ENCODE data around the gene RWDD3.

RWDD3 gene

GRCh38 chr1:95233737-95234500, at the start of gene RWDD3:
Gene RWDD3, plus strand, starts transcription at chr1:95234210. Its CDS starts 21 bp downstream, at chr1:95234231.
- Histone ChIP-seq H3K9me3 (ENCODE audit: control insufficient read depth, insufficient read depth, low read length) (no peaks in the 10 kb centered on the region), H3K9ac (ENCODE audit: low read depth, low read length) (peak within 1 kb of the TSS; percentile 94), H3K4me1 (ENCODE audit: insufficient read depth, low read length) (no peaks in the 10 kb centered on the region), H3K36me3 (ENCODE audit: insufficient read depth, low read length) (no peaks in the 10 kb centered on the region)

DNA sequence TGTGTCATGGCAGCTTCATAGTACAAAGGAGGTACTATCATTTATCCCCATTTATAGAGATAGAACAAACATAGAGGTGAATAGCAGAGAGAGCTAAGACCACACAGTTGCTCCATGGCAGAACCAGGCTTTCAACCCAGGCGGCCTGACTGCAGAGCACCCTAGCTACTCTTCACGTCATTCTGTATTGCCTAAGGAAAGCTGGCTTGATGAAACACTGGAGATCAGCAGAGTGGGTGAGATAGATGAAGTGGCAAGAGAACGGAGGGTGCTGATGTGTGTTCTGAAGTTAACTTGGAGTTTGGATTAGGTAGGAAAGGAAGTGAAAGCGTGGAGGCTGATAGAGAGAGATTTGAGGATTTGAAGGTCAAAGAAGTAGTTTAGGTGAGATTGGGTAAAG, 47.9 kb upstream of the RWDD3 start:
- no peaks in the 10 kb centered on the region for H3K9me3 ChIP-seq (ENCODE audit: control insufficient read depth, insufficient read depth, low read length)
- H3K9ac ChIP-seq (ENCODE audit: low read depth, low read length): no peak overlapping the region
- no peaks in the 10 kb centered on the region for H3K36me3 ChIP-seq (ENCODE audit: insufficient read depth, low read length)
- no peaks in the 10 kb centered on the region for H3K4me1 ChIP-seq (ENCODE audit: insufficient read depth, low read length)

- no peaks in the 10 kb centered on the region for H3K9me3 ChIP-seq (ENCODE audit: control insufficient read depth, insufficient read depth, low read length)
- no peak overlapping the region for H3K9ac ChIP-seq (ENCODE audit: low read depth, low read length)
- peaks cover 10% of the 10 kb centered on the region for H3K4me1 ChIP-seq (ENCODE audit: insufficient read depth, low read length)
- H3K36me3 ChIP-seq (ENCODE audit: insufficient read depth, low read length): no peaks in the 10 kb centered on the region
Observed at GRCh38 chr1:95193591-95193990, 40.4 kb upstream of the RWDD3 start.

DNA sequence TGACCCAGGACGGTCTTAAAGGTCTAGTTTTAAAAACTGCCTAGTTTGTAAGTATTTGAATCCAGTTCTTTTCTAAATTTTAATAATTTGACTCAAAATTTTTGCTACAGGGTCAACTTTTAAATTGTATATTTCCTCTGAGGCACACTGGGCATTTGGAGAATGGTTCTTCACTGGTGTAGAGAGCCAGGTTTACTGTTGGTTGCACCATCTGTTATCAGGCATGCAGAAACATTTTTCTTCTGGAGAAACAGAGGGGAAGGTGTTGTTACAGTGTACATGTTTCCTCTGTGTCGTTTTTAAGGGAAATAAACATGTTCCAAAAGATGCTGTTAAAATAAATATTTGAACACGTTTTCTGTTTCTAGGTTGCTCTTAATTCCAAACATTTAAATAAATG, 39.0 kb upstream of the RWDD3 start:
- H3K36me3 ChIP-seq (ENCODE audit: insufficient read depth, low read length): no peaks in the 10 kb centered on the region
- H3K9ac ChIP-seq (ENCODE audit: low read depth, low read length): no peak overlapping the region
- no peaks in the 10 kb centered on the region for H3K9me3 ChIP-seq (ENCODE audit: control insufficient read depth, insufficient read depth, low read length)
- H3K4me1 ChIP-seq (ENCODE audit: insufficient read depth, low read length): peaks cover 10% of the 10 kb centered on the region

- Histone ChIP-seq H3K9me3 (ENCODE audit: control insufficient read depth, insufficient read depth, low read length) (no peaks in the 10 kb centered on the region), H3K36me3 (ENCODE audit: insufficient read depth, low read length) (no peaks in the 10 kb centered on the region), H3K9ac (ENCODE audit: low read depth, low read length) (no peak overlapping the region), H3K4me1 (ENCODE audit: insufficient read depth, low read length) (peaks cover 10% of the 10 kb centered on the region)
Observed at GRCh38 chr1:95196017-95196416, 38.0 kb upstream of the RWDD3 start.

DNA sequence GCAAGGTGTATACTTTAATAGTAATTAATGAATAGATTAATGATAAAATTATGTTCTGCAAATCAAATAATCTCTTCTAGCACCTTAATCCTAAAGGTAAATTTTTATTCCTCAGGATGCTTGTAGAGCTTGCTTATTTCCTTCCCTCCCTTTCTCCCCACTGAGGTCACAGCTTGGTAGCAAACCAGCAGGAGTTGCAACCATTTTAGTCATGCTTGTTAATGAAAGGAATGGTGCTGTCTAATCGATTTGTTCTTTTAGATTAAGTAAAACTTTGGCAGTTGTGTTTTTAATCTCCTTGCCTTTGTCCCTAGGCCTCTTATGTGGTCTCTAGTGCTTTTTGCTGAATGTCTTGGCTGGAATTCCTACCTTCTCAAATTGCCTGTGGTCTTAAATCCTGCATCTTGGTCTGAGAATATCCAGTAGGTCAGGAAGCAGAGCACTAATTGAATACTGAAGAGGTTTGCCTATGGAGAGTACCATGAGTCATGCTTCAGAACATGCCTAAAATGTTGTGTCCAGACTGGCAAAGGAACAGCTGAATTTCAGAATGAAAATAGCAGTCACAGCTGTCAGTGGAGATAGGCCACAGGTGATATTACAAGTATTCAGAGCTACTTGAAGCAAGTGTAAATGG, 36.3 kb upstream of the RWDD3 start:
- Histone ChIP-seq H3K36me3 (ENCODE audit: insufficient read depth, low read length) (no peaks in the 10 kb centered on the region), H3K9me3 (ENCODE audit: control insufficient read depth, insufficient read depth, low read length) (no peaks in the 10 kb centered on the region), H3K4me1 (ENCODE audit: insufficient read depth, low read length) (peaks cover 10% of the 10 kb centered on the region), H3K9ac (ENCODE audit: low read depth, low read length) (no peak overlapping the region)

DNA sequence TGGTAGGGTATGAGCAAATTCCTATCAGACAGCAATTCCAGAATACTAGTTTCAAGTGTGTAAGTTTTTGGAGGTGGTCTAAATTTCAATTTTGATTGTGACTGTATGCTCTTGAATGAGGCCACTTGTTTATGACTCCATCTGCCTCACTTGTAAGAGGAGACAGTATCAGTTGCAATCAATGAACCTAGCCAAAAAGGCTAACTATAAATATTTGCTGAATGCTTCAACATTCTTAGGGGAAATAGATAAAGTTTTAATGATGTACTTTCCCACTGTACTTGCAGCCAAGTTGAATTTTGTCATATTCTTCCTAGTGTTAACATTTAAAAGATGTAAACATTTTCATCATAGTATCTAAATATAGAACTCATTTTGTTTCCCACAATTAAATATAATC, 32.1 kb upstream of the RWDD3 start:
- H3K36me3 ChIP-seq (ENCODE audit: insufficient read depth, low read length): no peaks in the 10 kb centered on the region
- H3K9ac ChIP-seq (ENCODE audit: low read depth, low read length): no peak overlapping the region
- no peaks in the 10 kb centered on the region for H3K9me3 ChIP-seq (ENCODE audit: control insufficient read depth, insufficient read depth, low read length)
- peaks cover 10% of the 10 kb centered on the region for H3K4me1 ChIP-seq (ENCODE audit: insufficient read depth, low read length)

GRCh38 chr1:95203908-95204437, 30.0 kb upstream of the RWDD3 start:
- no peaks in the 10 kb centered on the region for H3K4me1 ChIP-seq (ENCODE audit: insufficient read depth, low read length)
- H3K36me3 ChIP-seq (ENCODE audit: insufficient read depth, low read length): no peaks in the 10 kb centered on the region
- H3K9ac ChIP-seq (ENCODE audit: low read depth, low read length): no peak overlapping the region
- H3K9me3 ChIP-seq (ENCODE audit: control insufficient read depth, insufficient read depth, low read length): no peaks in the 10 kb centered on the region

GRCh38 chr1:95206514-95206913, 27.5 kb upstream of the RWDD3 start:
- Histone ChIP-seq H3K9me3 (ENCODE audit: control insufficient read depth, insufficient read depth, low read length) (no peaks in the 10 kb centered on the region), H3K9ac (ENCODE audit: low read depth, low read length) (no peak overlapping the region), H3K36me3 (ENCODE audit: insufficient read depth, low read length) (no peaks in the 10 kb centered on the region), H3K4me1 (ENCODE audit: insufficient read depth, low read length) (no peaks in the 10 kb centered on the region)

DNA sequence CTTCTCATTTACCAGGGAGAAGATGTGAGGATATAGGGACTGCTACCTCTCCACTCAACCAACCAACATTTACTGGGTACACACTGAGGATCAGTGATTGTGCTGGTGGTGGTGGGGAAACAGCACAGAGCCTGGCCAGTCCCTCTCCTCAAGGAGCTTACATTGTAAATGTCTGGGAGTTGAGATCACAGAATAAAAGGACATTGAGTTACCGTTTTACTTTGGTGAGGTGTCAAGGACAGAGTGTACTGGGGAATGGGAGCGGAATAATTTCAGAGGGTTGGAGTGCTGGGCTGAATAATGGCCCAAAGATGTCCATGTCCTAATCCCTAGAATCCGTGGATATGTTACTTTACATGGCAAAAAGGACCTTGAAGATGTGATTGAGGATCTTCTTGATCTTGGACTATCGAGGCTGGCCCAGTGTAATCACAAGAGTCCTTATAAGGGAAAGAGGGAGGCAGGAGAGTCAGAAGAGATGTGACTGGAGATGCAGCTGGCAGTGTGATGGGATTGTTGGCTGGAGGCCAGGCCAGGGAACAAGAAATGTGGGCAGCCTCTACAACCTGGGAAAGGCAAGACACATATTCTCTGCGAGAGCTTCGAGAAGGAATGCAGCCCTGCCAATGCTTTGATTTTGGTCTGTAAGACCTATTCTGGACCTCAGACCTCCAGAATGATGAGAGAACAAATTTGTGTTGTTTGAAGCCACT, 26.6 kb upstream of the RWDD3 start:
- no peaks in the 10 kb centered on the region for H3K4me1 ChIP-seq (ENCODE audit: insufficient read depth, low read length)
- H3K36me3 ChIP-seq (ENCODE audit: insufficient read depth, low read length): no peaks in the 10 kb centered on the region

DNA sequence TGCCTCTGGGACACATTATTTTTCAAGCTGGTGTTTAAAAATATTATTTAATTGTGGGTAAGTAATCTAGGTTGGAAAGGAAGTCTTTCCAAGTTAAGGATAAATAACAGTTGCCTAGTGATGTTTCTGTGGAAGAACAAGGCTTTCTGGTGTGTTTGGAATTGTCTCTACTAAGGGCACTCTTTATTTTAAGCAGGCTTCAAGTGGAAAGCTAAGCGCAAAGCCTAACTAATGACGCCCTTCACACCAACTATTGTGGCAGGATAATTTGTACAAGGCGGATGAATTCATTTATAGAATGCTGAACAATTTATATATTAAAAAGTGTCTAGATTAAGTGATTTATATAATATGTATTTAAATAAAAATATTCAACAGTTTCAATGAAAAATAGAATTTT, 25.1 kb upstream of the RWDD3 start:
- Histone ChIP-seq H3K9ac (ENCODE audit: low read depth, low read length) (no peak overlapping the region), H3K36me3 (ENCODE audit: insufficient read depth, low read length) (no peaks in the 10 kb centered on the region), H3K4me1 (ENCODE audit: insufficient read depth, low read length) (no peaks in the 10 kb centered on the region), H3K9me3 (ENCODE audit: control insufficient read depth, insufficient read depth, low read length) (no peaks in the 10 kb centered on the region)

More for the DNA sequence above, 26.6 kb upstream of the RWDD3 start:
- Histone ChIP-seq H3K9ac (ENCODE audit: low read depth, low read length) (no peak overlapping the region), H3K9me3 (ENCODE audit: control insufficient read depth, insufficient read depth, low read length) (no peaks in the 10 kb centered on the region)

DNA sequence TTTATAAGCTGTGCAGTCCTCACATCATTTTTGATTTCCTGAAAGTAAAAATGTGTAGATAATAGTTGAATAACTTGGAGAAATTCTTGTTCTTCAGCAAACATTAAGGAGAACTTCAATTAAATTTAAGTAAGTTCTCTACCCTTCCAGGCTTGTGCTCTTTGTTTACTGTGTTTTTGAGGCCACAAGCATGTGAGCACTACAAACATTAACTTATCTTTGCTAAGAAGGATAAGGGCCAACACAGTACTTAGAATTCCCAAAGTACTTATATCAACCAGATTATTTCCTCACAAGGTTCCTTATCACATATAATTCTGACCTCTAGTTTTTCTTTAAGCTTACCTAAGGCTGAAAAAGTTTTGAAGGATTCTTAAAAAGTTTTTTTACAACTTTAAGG, 24.7 kb upstream of the RWDD3 start:
- Histone ChIP-seq H3K36me3 (ENCODE audit: insufficient read depth, low read length) (no peaks in the 10 kb centered on the region), H3K9ac (ENCODE audit: low read depth, low read length) (no peak overlapping the region), H3K4me1 (ENCODE audit: insufficient read depth, low read length) (no peaks in the 10 kb centered on the region), H3K9me3 (ENCODE audit: control insufficient read depth, insufficient read depth, low read length) (no peaks in the 10 kb centered on the region)

DNA sequence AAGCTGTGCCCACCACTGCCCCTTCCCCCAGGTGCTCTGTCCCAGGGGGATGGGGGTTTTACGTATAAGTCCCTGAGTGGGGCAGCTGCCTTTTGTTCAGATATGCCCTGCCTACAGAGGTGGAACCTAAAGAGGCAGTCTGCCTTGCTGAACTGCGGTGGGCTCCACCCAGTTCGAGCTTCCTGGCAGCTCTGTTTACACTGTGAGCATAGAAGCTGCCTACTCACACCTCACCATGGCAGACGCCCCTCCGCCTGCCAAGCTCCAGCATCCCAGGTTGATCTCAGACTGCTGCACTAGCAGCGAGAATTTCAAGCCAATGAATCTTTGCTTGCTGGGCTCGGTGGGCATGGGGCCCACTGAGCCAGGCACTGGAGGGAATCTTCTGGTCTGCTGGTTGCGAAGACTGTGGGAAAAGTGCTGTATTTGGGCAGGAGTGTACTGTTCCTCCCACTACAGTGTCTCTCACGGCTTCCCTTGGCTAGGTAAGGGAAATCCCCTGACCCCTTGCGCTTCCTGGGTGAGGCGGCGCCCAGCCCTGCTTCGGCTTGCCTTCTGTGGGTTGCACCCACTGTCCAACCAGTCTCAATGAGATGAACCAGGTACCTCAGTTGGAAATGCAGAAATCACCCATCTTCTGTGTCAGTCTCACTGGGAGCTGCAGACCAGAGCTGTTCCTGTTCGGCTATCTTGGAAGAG, 17.6 kb upstream of the RWDD3 start:
- Histone ChIP-seq H3K36me3 (ENCODE audit: insufficient read depth, low read length) (no peaks in the 10 kb centered on the region), H3K9me3 (ENCODE audit: control insufficient read depth, insufficient read depth, low read length) (no peaks in the 10 kb centered on the region; the same call in 1 of the 2 replicates), H3K9ac (ENCODE audit: low read depth, low read length) (no peak overlapping the region), H3K4me1 (ENCODE audit: insufficient read depth, low read length) (peaks cover 4% of the 10 kb centered on the region; the same call in 1 of the 2 replicates)

GRCh38 chr1:95217371-95217770, 16.6 kb upstream of the RWDD3 start:
- Histone ChIP-seq H3K36me3 (ENCODE audit: insufficient read depth, low read length) (no peaks in the 10 kb centered on the region), H3K9me3 (ENCODE audit: control insufficient read depth, insufficient read depth, low read length) (no peaks in the 10 kb centered on the region; the same call in 1 of the 2 replicates)

More at GRCh38 chr1:95217371-95217770, 16.6 kb upstream of the RWDD3 start:
- no peak overlapping the region for H3K9ac ChIP-seq (ENCODE audit: low read depth, low read length)
- H3K4me1 ChIP-seq (ENCODE audit: insufficient read depth, low read length): peaks cover 6% of the 10 kb centered on the region; the same call in 1 of the 2 replicates
